ENCODE measurements around the gene NUDT8. TPM values are rescaled to one million over a fixed set of nuclear protein-coding genes. Genes with fewer than 3 reads are reported as not detected.

The NUDT8 gene
- total and polyA plus RNA-seq, 5 donors from 2014 or later, result 1.2 to 3.7 (median 2.1) TPM

GRCh38 chr11:67668192-67668551 is 38.4 kb upstream of the NUDT8 start:
- no peaks in the 10 kb centered on the region for H3K4me1 Mint-ChIP-seq
- H3K4me3 ChIP-seq (ENCODE audit: low read depth, low read length), result no peak overlapping the region
- no peak overlapping the region for H3K27ac Mint-ChIP-seq

GRCh38 chr11:67667490-67668191 is 37.9 kb upstream of the NUDT8 start:
- Histone ChIP-seq H3K27me3 (ENCODE audit: control insufficient read depth, insufficient read depth, low read length) (no peaks in the 10 kb centered on the region), H3K9me3 (ENCODE audit: control insufficient read depth in 2 of 2, low read length in 2 of 2) (no peaks in the 10 kb centered on the region), H3K4me3 (ENCODE audit: low read depth, low read length) (no peak overlapping the region), H3K36me3 (ENCODE audit: control insufficient read depth, insufficient read depth, low read length) (no peaks in the 10 kb centered on the region), H3K4me1 (ENCODE audit: control insufficient read depth, insufficient read depth, low read length, poor library complexity, severe bottlenecking) (no peaks in the 10 kb centered on the region), H3K27ac (ENCODE audit: insufficient read depth, low read length, poor library complexity, severe bottlenecking) (no peak overlapping the region)
- DNase-seq, result no peak
- Mint-ChIP-seq H3K4me1 (no peaks in the 10 kb centered on the region), H3K36me3 (no peaks in the 10 kb centered on the region), H3K9me3 (peaks cover 0 to 2% (median 0%) of the 10 kb centered on the region in 7 donors), H3K27me3 (peaks cover 4% of the 10 kb centered on the region), H3K27ac (no peak overlapping the region), H3K4me3 (no peak overlapping the region)
- ATAC-seq (ENCODE audit: low read depth in 2 of 2), result no peak

More at GRCh38 chr11:67668192-67668551, 38.4 kb upstream of the NUDT8 start:
- no peak overlapping the region for H3K4me3 Mint-ChIP-seq
- H3K27me3 Mint-ChIP-seq, result peaks cover 4% of the 10 kb centered on the region
- Histone ChIP-seq H3K4me1 (ENCODE audit: control insufficient read depth, insufficient read depth, low read length, poor library complexity, severe bottlenecking) (no peaks in the 10 kb centered on the region), H3K36me3 (ENCODE audit: control insufficient read depth, insufficient read depth, low read length) (no peaks in the 10 kb centered on the region), H3K9me3 (ENCODE audit: control insufficient read depth in 2 of 2, low read length in 2 of 2) (no peaks in the 10 kb centered on the region), H3K27ac (ENCODE audit: insufficient read depth, low read length, poor library complexity, severe bottlenecking) (no peak overlapping the region), H3K27me3 (ENCODE audit: control insufficient read depth, insufficient read depth, low read length) (no peaks in the 10 kb centered on the region)
- DNase-seq, result no peak
- no peaks in the 10 kb centered on the region for H3K36me3 Mint-ChIP-seq
- H3K9me3 Mint-ChIP-seq, result peaks cover 0 to 2% (median 0%) of the 10 kb centered on the region in 7 donors
- no peak for ATAC-seq (ENCODE audit: low read depth in 2 of 2)

GRCh38 chr11:67666676-67667489 is 37.1 kb upstream of the NUDT8 start:
- no peak overlapping the region for H3K27ac Mint-ChIP-seq

GRCh38 chr11:67666303-67666645 is 36.5 kb upstream of the NUDT8 start:
- ATAC-seq (ENCODE audit: low read depth in 2 of 2) (no peak), DNase-seq (no peak)
- no peaks in the 10 kb centered on the region for H3K9me3 ChIP-seq (ENCODE audit: control insufficient read depth in 2 of 2, low read length in 2 of 2)
- no peaks in the 10 kb centered on the region for H3K36me3 ChIP-seq (ENCODE audit: control insufficient read depth, insufficient read depth, low read length)
- Mint-ChIP-seq H3K27me3 (peaks cover 6% of the 10 kb centered on the region), H3K4me1 (no peaks in the 10 kb centered on the region), H3K27ac (no peak overlapping the region), H3K9me3 (peaks cover 0 to 2% (median 0%) of the 10 kb centered on the region in 7 donors), H3K36me3 (no peaks in the 10 kb centered on the region), H3K4me3 (no peak overlapping the region)
- no peak overlapping the region for H3K4me3 ChIP-seq (ENCODE audit: low read depth, low read length)
- H3K27me3 ChIP-seq (ENCODE audit: control insufficient read depth, insufficient read depth, low read length), result no peaks in the 10 kb centered on the region
- H3K27ac ChIP-seq (ENCODE audit: insufficient read depth, low read length, poor library complexity, severe bottlenecking), result no peak overlapping the region
- no peaks in the 10 kb centered on the region for H3K4me1 ChIP-seq (ENCODE audit: control insufficient read depth, insufficient read depth, low read length, poor library complexity, severe bottlenecking)

More at GRCh38 chr11:67666676-67667489, 37.1 kb upstream of the NUDT8 start:
- H3K36me3 ChIP-seq (ENCODE audit: control insufficient read depth, insufficient read depth, low read length), result no peaks in the 10 kb centered on the region
- ATAC-seq (ENCODE audit: low read depth in 2 of 2), result no peak
- Mint-ChIP-seq H3K36me3 (no peaks in the 10 kb centered on the region), H3K9me3 (peaks cover 0 to 2% (median 0%) of the 10 kb centered on the region in 7 donors), H3K27me3 (peaks cover 4% of the 10 kb centered on the region), H3K4me1 (no peaks in the 10 kb centered on the region), H3K4me3 (no peak overlapping the region)
- H3K4me3 ChIP-seq (ENCODE audit: low read depth, low read length), result no peak overlapping the region
- no peaks in the 10 kb centered on the region for H3K27me3 ChIP-seq (ENCODE audit: control insufficient read depth, insufficient read depth, low read length)
- no peaks in the 10 kb centered on the region for H3K4me1 ChIP-seq (ENCODE audit: control insufficient read depth, insufficient read depth, low read length, poor library complexity, severe bottlenecking)
- DNase-seq, result no peak
- no peaks in the 10 kb centered on the region for H3K9me3 ChIP-seq (ENCODE audit: control insufficient read depth in 2 of 2, low read length in 2 of 2)
- no peak overlapping the region for H3K27ac ChIP-seq (ENCODE audit: insufficient read depth, low read length, poor library complexity, severe bottlenecking)

GRCh38 chr11:67665541-67666302 is 36.0 kb upstream of the NUDT8 start:
- Mint-ChIP-seq H3K4me1 (no peaks in the 10 kb centered on the region), H3K9me3 (peaks cover 0 to 2% (median 0%) of the 10 kb centered on the region in 7 donors), H3K27ac (no peak overlapping the region), H3K36me3 (no peaks in the 10 kb centered on the region), H3K4me3 (no peak overlapping the region), H3K27me3 (peaks cover 10% of the 10 kb centered on the region)
- Histone ChIP-seq H3K9me3 (ENCODE audit: control insufficient read depth in 2 of 2, low read length in 2 of 2) (no peaks in the 10 kb centered on the region), H3K4me3 (ENCODE audit: low read depth, low read length) (no peak overlapping the region), H3K27ac (ENCODE audit: insufficient read depth, low read length, poor library complexity, severe bottlenecking) (no peak overlapping the region), H3K36me3 (ENCODE audit: control insufficient read depth, insufficient read depth, low read length) (no peaks in the 10 kb centered on the region), H3K27me3 (ENCODE audit: control insufficient read depth, insufficient read depth, low read length) (no peaks in the 10 kb centered on the region), H3K4me1 (ENCODE audit: control insufficient read depth, insufficient read depth, low read length, poor library complexity, severe bottlenecking) (no peaks in the 10 kb centered on the region)
- no peak for DNase-seq
- ATAC-seq (ENCODE audit: low read depth in 2 of 2), result no peak

- H3K4me1 ChIP-seq (ENCODE audit: control insufficient read depth, insufficient read depth, low read length, poor library complexity, severe bottlenecking), result no peaks in the 10 kb centered on the region
- no peaks in the 10 kb centered on the region for H3K9me3 ChIP-seq (ENCODE audit: control insufficient read depth in 2 of 2, low read length in 2 of 2)
- Mint-ChIP-seq H3K27ac (no peak overlapping the region), H3K36me3 (no peaks in the 10 kb centered on the region), H3K4me1 (no peaks in the 10 kb centered on the region), H3K9me3 (no peaks in the 10 kb centered on the region), H3K27me3 (peaks cover 10% of the 10 kb centered on the region), H3K4me3 (no peak overlapping the region)
- no peaks in the 10 kb centered on the region for H3K36me3 ChIP-seq (ENCODE audit: control insufficient read depth, insufficient read depth, low read length)
- no peak overlapping the region for H3K4me3 ChIP-seq (ENCODE audit: low read depth, low read length)
- H3K27ac ChIP-seq (ENCODE audit: insufficient read depth, low read length, poor library complexity, severe bottlenecking), result no peak overlapping the region
- ATAC-seq (ENCODE audit: low read depth in 2 of 2), result no peak
- no peak for DNase-seq
- no peaks in the 10 kb centered on the region for H3K27me3 ChIP-seq (ENCODE audit: control insufficient read depth, insufficient read depth, low read length)
Measured at GRCh38 chr11:67664696-67665540, 35.2 kb upstream of the NUDT8 start.

GRCh38 chr11:67664213-67664585 is 34.5 kb upstream of the NUDT8 start:
- H3K4me3 ChIP-seq (ENCODE audit: low read depth, low read length), result no peak overlapping the region
- DNase-seq (no peak), ATAC-seq (ENCODE audit: low read depth in 2 of 2) (no peak)
- Mint-ChIP-seq H3K27me3 (peaks cover 10% of the 10 kb centered on the region), H3K4me1 (peaks cover 0 to 2% (median under 1%) of the 10 kb centered on the region in 4 donors), H3K36me3 (no peaks in the 10 kb centered on the region), H3K9me3 (no peaks in the 10 kb centered on the region), H3K4me3 (no peak overlapping the region), H3K27ac (no peak overlapping the region)
- no peaks in the 10 kb centered on the region for H3K27me3 ChIP-seq (ENCODE audit: control insufficient read depth, insufficient read depth, low read length)
- no peaks in the 10 kb centered on the region for H3K9me3 ChIP-seq (ENCODE audit: control insufficient read depth in 2 of 2, low read length in 2 of 2)
- no peaks in the 10 kb centered on the region for H3K36me3 ChIP-seq (ENCODE audit: control insufficient read depth, insufficient read depth, low read length)
- no peaks in the 10 kb centered on the region for H3K4me1 ChIP-seq (ENCODE audit: control insufficient read depth, insufficient read depth, low read length, poor library complexity, severe bottlenecking)
- no peak overlapping the region for H3K27ac ChIP-seq (ENCODE audit: insufficient read depth, low read length, poor library complexity, severe bottlenecking)

All from CD4-positive, CD25-positive, alpha-beta regulatory T cell (primary cell).